Astrocyte (in vitro differentiated cells and primary cell): Measurements from ENCODE around the gene SCGN. TPM values are rescaled to one million over a fixed set of nuclear protein-coding genes. Genes with fewer than 3 reads are reported as not detected.

Experiments
- DNase-seq: peaks from one replicate; pipeline ENCODE4 v3.0.0-alpha.2; 2010; ENCODE audit warnings: low read depth
- FAIRE-seq: peaks from 2 replicates; lab custom pipeline; 2011; peaks lifted over from hg19 to GRCh38; lab: Jason Lieb, UNC
- H2AFZ ChIP-seq: 2 replicates; pipeline ENCODE4 v1.6.0; 2012; ENCODE audit warnings: low read depth, low read length, inconsistent platforms
- H3K27ac ChIP-seq: 2 replicates; pipeline ENCODE4 v1.5.1; 2011; ENCODE audit warnings: low read depth, low read length, inconsistent platforms
- H3K27me3 ChIP-seq: 2 replicates; pipeline ENCODE4 v1.6.0; 2011; ENCODE audit warnings: low read length, inconsistent platforms; ENCODE audit not compliant: insufficient read depth
- H3K36me3 ChIP-seq: 2 replicates; pipeline ENCODE4 v1.5.1; 2011; ENCODE audit warnings: low read length, inconsistent platforms; ENCODE audit not compliant: insufficient read depth
- H3K4me1 ChIP-seq: 2 replicates; pipeline ENCODE4 v1.5.1; 2011; ENCODE audit warnings: low read length, inconsistent platforms; ENCODE audit not compliant: insufficient read depth
- H3K4me2 ChIP-seq: 2 replicates; pipeline ENCODE4 v1.6.0; 2012; ENCODE audit warnings: low read length, inconsistent platforms
- H3K4me3 ChIP-seq: 2 replicates; pipeline ENCODE4 v1.5.1; 2011; ENCODE audit warnings: low read depth, mild to moderate bottlenecking, low read length, inconsistent platforms; ENCODE audit not compliant: insufficient read depth
- H3K79me2 ChIP-seq: 2 replicates; pipeline ENCODE4 v1.6.0; 2012; ENCODE audit warnings: mild to moderate bottlenecking, low read length, inconsistent platforms; ENCODE audit not compliant: insufficient read depth
- H3K9ac ChIP-seq: 2 replicates; pipeline ENCODE4 v1.6.0; 2012; ENCODE audit warnings: mild to moderate bottlenecking, low read length, inconsistent platforms
- H3K9me3 ChIP-seq: 2 replicates; pipeline ENCODE4 v1.5.1; 2012; ENCODE audit warnings: low read depth, mild to moderate bottlenecking, low read length, inconsistent platforms; ENCODE audit not compliant: insufficient read depth
- H4K20me1 ChIP-seq: 2 replicates; pipeline ENCODE4 v1.6.0; 2012; ENCODE audit warnings: low read length, inconsistent platforms; ENCODE audit not compliant: insufficient read depth
- H3K27ac Mint-ChIP-seq: one replicate; pipeline ENCODE4 v1.8.0; 2021; ENCODE audit warnings: mild to moderate bottlenecking, mixed read lengths; ENCODE audit not compliant: unreplicated experiment
- H3K27me3 Mint-ChIP-seq: one replicate; pipeline ENCODE4 v1.8.0; 2021; ENCODE audit warnings: low read depth, mixed read lengths; ENCODE audit not compliant: unreplicated experiment
- H3K36me3 Mint-ChIP-seq: one replicate; pipeline ENCODE4 v1.8.0; 2021; ENCODE audit warnings: low read depth, mixed read lengths; ENCODE audit not compliant: unreplicated experiment
- H3K4me1 Mint-ChIP-seq: one replicate; pipeline ENCODE4 v1.8.0; 2021; ENCODE audit warnings: low read depth, mixed read lengths; ENCODE audit not compliant: unreplicated experiment
- H3K4me3 Mint-ChIP-seq: one replicate; pipeline ENCODE4 v1.8.0; 2021; ENCODE audit warnings: mild to moderate bottlenecking, moderate library complexity, mixed read lengths; ENCODE audit not compliant: unreplicated experiment
- H3K9me3 Mint-ChIP-seq: one replicate; pipeline ENCODE4 v1.8.0; 2021; ENCODE audit warnings: mild to moderate bottlenecking, mixed read lengths; ENCODE audit not compliant: unreplicated experiment
- CTCF ChIP-seq: IDR thresholded peaks from 2 replicates; pipeline ENCODE4 v1.5.1; 2011; ENCODE audit warnings: low read depth, mild to moderate bottlenecking, inconsistent platforms, low read length, moderate library complexity; ENCODE audit not compliant: insufficient read depth
- EZH2 ChIP-seq: IDR thresholded peaks from 2 replicates; pipeline ENCODE4 v1.6.1; 2012; ENCODE audit warnings: mild to moderate bottlenecking, low read length, inconsistent platforms; ENCODE audit not compliant: insufficient read depth
- total RNA-seq: library from RNA; stranded (reverse); gene quantifications from 2 replicates; pipeline ENCODE4 v1.2.1, GENCODE V29; 2021

The SCGN gene
- total RNA-seq, 1 donor from 2014 or later: not detected

GRCh38 chr6:25731721-25732120, 79.7 kb downstream of the SCGN start:
- peaks cover 3% of the 10 kb centered on the region for H3K9me3 ChIP-seq
- no peak overlapping the region for H3K4me3 Mint-ChIP-seq
- no peak overlapping the region for H3K27ac ChIP-seq
- H3K27me3 ChIP-seq: no peaks in the 10 kb centered on the region
- H3K9ac ChIP-seq: no peak overlapping the region
- no peaks in the 10 kb centered on the region for H3K4me1 ChIP-seq
- H3K36me3 Mint-ChIP-seq: no peaks in the 10 kb centered on the region
- H4K20me1 ChIP-seq: no peaks in the 10 kb centered on the region
- TF ChIP-seq CTCF (no peak), EZH2 (no peak)
- H3K4me2 ChIP-seq: no peak overlapping the region
- no peaks in the 10 kb centered on the region for H3K27me3 Mint-ChIP-seq
- no peaks in the 10 kb centered on the region for H3K4me1 Mint-ChIP-seq
- H3K4me3 ChIP-seq: no peak overlapping the region
- H3K27ac Mint-ChIP-seq: no peak overlapping the region
- H2AFZ ChIP-seq: no peak overlapping the region
- no peak for DNase-seq
- H3K36me3 ChIP-seq: no peaks in the 10 kb centered on the region
- peaks cover 3% of the 10 kb centered on the region for H3K9me3 Mint-ChIP-seq
- no peaks in the 10 kb centered on the region for H3K79me2 ChIP-seq
- no peak for FAIRE-seq

- H3K27ac Mint-ChIP-seq: no peak overlapping the region
- FAIRE-seq (no peak), DNase-seq (no peak)
- H4K20me1 ChIP-seq: no peaks in the 10 kb centered on the region
- peaks cover 4% of the 10 kb centered on the region for H3K9me3 Mint-ChIP-seq
- no peak overlapping the region for H3K4me3 ChIP-seq
- H3K4me1 ChIP-seq: no peaks in the 10 kb centered on the region
- no peak overlapping the region for H3K4me2 ChIP-seq
- H3K27ac ChIP-seq: no peak overlapping the region
- no peak for TF ChIP-seq CTCF
- no peak for TF ChIP-seq EZH2
- no peaks in the 10 kb centered on the region for H3K79me2 ChIP-seq
- no peaks in the 10 kb centered on the region for H3K36me3 ChIP-seq
- H3K27me3 Mint-ChIP-seq: no peaks in the 10 kb centered on the region
- H3K9ac ChIP-seq: no peak overlapping the region
- no peak overlapping the region for H2AFZ ChIP-seq
- no peaks in the 10 kb centered on the region for H3K36me3 Mint-ChIP-seq
- no peaks in the 10 kb centered on the region for H3K27me3 ChIP-seq
- H3K4me1 Mint-ChIP-seq: no peaks in the 10 kb centered on the region
- H3K9me3 ChIP-seq: peaks cover 7% of the 10 kb centered on the region
- H3K4me3 Mint-ChIP-seq: no peak overlapping the region
Observed at GRCh38 chr6:25732468-25733198, 80.6 kb downstream of the SCGN start.

GRCh38 chr6:25735261-25735660, 83.2 kb downstream of the SCGN start:
- Mint-ChIP-seq H3K4me3 (no peak overlapping the region), H3K4me1 (no peaks in the 10 kb centered on the region), H3K27ac (no peak overlapping the region), H3K27me3 (no peaks in the 10 kb centered on the region), H3K36me3 (no peaks in the 10 kb centered on the region), H3K9me3 (peaks cover 4% of the 10 kb centered on the region)
- Histone ChIP-seq H3K79me2 (no peaks in the 10 kb centered on the region), H3K9me3 (peaks cover 7% of the 10 kb centered on the region), H3K36me3 (no peaks in the 10 kb centered on the region), H3K9ac (no peak overlapping the region), H3K4me1 (no peaks in the 10 kb centered on the region), H3K4me3 (no peak overlapping the region), H2AFZ (no peak overlapping the region), H3K4me2 (no peak overlapping the region), H3K27me3 (no peaks in the 10 kb centered on the region), H4K20me1 (no peaks in the 10 kb centered on the region), H3K27ac (no peak overlapping the region)
- DNase-seq (no peak), FAIRE-seq (no peak)
- no peak for TF ChIP-seq CTCF
- no peak for TF ChIP-seq EZH2
